ENCODE measurements around the gene GABPB2.

DNA sequence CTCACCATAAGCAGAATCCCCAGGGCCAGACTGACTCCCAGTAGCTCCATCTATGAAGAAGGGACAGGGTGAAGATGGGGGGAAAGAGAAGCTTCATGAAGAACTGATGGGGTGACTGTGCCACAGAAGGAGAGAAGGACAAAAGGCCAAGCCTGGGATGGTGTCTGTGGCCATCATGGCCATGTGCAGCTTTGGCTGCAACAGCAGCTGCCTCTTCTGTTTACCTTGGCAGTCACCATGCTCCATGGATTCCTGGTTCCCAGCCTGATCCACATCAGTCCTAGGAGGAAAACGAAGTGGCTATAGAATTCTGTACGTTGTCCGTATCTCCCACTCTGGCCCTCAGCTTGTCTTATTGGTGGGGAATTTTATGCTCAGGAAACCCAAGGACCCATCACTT is 63.8 kb downstream of the GABPB2 start:
- TF ChIP-seq TAF1 (IDR thresholded peaks at IDR 0.05; ENCODE audit: borderline replicate concordance, low read depth, low read length) (no peak), CHD2 (IDR thresholded peaks at IDR 0.05; ENCODE audit: low read length, partially characterized antibody) (no peak), RAD21 (IDR thresholded peaks at IDR 0.05; ENCODE audit: low read length) (no peak), SMC3 (IDR thresholded peaks at IDR 0.05; ENCODE audit: low read depth, low read length) (no peak), EP300 (IDR thresholded peaks at IDR 0.05; ENCODE audit: borderline replicate concordance in 1 of 2, low read depth in 1 of 2, low read length in 1 of 2) (no peak), EZH2phosphoT487 (IDR thresholded peaks at IDR 0.05; ENCODE audit: borderline replicate concordance, low read depth) (no peak), SIN3A (IDR thresholded peaks at IDR 0.05; ENCODE audit: borderline replicate concordance, low read depth, low read length) (no peak), FOXJ3 (CRISPR knock-in tag; IDR thresholded peaks at IDR 0.05) (no peak), NRF1 (IDR thresholded peaks at IDR 0.05; ENCODE audit: low read depth, low read length) (no peak)
- TF ChIP-seq, protein P1, sequence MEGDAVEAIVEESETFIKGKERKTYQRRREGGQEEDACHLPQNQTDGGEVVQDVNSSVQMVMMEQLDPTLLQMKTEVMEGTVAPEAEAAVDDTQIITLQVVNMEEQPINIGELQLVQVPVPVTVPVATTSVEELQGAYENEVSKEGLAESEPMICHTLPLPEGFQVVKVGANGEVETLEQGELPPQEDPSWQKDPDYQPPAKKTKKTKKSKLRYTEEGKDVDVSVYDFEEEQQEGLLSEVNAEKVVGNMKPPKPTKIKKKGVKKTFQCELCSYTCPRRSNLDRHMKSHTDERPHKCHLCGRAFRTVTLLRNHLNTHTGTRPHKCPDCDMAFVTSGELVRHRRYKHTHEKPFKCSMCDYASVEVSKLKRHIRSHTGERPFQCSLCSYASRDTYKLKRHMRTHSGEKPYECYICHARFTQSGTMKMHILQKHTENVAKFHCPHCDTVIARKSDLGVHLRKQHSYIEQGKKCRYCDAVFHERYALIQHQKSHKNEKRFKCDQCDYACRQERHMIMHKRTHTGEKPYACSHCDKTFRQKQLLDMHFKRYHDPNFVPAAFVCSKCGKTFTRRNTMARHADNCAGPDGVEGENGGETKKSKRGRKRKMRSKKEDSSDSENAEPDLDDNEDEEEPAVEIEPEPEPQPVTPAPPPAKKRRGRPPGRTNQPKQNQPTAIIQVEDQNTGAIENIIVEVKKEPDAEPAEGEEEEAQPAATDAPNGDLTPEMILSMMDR (IDR thresholded peaks at IDR 0.05) = no peak
- TF ChIP-seq, protein P2, sequence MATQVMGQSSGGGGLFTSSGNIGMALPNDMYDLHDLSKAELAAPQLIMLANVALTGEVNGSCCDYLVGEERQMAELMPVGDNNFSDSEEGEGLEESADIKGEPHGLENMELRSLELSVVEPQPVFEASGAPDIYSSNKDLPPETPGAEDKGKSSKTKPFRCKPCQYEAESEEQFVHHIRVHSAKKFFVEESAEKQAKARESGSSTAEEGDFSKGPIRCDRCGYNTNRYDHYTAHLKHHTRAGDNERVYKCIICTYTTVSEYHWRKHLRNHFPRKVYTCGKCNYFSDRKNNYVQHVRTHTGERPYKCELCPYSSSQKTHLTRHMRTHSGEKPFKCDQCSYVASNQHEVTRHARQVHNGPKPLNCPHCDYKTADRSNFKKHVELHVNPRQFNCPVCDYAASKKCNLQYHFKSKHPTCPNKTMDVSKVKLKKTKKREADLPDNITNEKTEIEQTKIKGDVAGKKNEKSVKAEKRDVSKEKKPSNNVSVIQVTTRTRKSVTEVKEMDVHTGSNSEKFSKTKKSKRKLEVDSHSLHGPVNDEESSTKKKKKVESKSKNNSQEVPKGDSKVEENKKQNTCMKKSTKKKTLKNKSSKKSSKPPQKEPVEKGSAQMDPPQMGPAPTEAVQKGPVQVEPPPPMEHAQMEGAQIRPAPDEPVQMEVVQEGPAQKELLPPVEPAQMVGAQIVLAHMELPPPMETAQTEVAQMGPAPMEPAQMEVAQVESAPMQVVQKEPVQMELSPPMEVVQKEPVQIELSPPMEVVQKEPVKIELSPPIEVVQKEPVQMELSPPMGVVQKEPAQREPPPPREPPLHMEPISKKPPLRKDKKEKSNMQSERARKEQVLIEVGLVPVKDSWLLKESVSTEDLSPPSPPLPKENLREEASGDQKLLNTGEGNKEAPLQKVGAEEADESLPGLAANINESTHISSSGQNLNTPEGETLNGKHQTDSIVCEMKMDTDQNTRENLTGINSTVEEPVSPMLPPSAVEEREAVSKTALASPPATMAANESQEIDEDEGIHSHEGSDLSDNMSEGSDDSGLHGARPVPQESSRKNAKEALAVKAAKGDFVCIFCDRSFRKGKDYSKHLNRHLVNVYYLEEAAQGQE (IDR thresholded peaks at IDR 0.05; ENCODE audit: low read depth, low read length) = no peak
- TF ChIP-seq, protein P3, sequence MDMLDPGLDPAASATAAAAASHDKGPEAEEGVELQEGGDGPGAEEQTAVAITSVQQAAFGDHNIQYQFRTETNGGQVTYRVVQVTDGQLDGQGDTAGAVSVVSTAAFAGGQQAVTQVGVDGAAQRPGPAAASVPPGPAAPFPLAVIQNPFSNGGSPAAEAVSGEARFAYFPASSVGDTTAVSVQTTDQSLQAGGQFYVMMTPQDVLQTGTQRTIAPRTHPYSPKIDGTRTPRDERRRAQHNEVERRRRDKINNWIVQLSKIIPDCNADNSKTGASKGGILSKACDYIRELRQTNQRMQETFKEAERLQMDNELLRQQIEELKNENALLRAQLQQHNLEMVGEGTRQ (IDR thresholded peaks at IDR 0.05; ENCODE audit: borderline replicate concordance, low read depth, low read length) = no peak

Measured in SK-N-SH (cell line).